Measurements from ENCODE around the gene CCDC160. TPM values are rescaled to one million over a fixed set of nuclear protein-coding genes. Genes with fewer than 3 reads are reported as not detected.

The CCDC160 gene
- total and polyA plus RNA-seq, 2 of the 8 experiments (the other 6 are each of a cell fraction or from before 2014, with no cell fraction given): 0.92 to 2.6 TPM

DNA sequence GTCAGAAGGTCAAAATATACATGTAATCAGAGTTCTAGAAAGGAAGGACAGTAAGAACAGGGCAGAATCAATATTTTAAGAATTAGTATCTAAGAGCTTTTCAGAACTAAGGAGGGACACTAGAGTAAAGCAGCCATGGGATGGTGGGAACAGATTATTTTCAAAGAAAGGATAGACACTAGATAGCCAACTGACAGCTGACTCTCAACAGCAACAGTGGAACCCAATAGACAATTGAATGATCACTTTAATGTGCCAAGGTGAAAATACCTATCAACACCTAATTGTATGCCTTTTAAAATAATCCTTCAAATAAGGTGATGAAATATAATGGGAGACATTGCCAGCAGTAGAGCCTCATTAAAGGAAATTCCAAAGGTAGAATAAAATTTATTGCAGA lies 26.5 kb upstream of the CCDC160 start:
- TF ChIP-seq KDM4A (IDR thresholded peaks at IDR 0.05; ENCODE audit: low read depth, low read length, severe bottlenecking) (no peak), TAF1 (IDR thresholded peaks at IDR 0.05; ENCODE audit: low read depth, low read length) (no peak), SIN3A (conservative IDR thresholded peaks at IDR 0.05 in 1 of 2, IDR thresholded peaks at IDR 0.05 in 1 of 2; ENCODE audit: low read depth in 1 of 2, low read length in 2 of 2) (no peak), HDAC2 (IDR thresholded peaks at IDR 0.05; ENCODE audit: borderline replicate concordance in 1 of 2, low read depth in 2 of 2, low read length in 2 of 2) (no peak), CREB1 (IDR thresholded peaks at IDR 0.05) (no peak), SP1 (IDR thresholded peaks at IDR 0.05; ENCODE audit: low read depth, low read length) (no peak), NRF1 (IDR thresholded peaks at IDR 0.05; ENCODE audit: low read depth, low read length) (no peak), CBX5 (IDR thresholded peaks at IDR 0.05; ENCODE audit: low read depth, low read length) (no peak)
- TF ChIP-seq, protein P1, sequence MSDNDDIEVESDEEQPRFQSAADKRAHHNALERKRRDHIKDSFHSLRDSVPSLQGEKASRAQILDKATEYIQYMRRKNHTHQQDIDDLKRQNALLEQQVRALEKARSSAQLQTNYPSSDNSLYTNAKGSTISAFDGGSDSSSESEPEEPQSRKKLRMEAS (IDR thresholded peaks at IDR 0.05): no peak
- no peak overlapping the region for H4K8ac ChIP-seq (ENCODE audit: extremely low read depth, insufficient read depth, low read length)
- H3K27me3 ChIP-seq (replicated peaks in 1 of 4; ENCODE audit: control insufficient read depth in 3 of 4, extremely low read depth in 1 of 4, insufficient read depth in 3 of 4, low read length in 3 of 4): no peaks in the 10 kb centered on the region
- H3K23me2 ChIP-seq (ENCODE audit: low read depth, low read length): no peaks in the 10 kb centered on the region
- H3K4me1 ChIP-seq (replicated peaks in 1 of 4; ENCODE audit: control insufficient read depth in 3 of 4, insufficient read depth in 4 of 4, low read length in 3 of 4): no peaks in the 10 kb centered on the region
- CTCF ChIA-PET (ENCODE audit: partially characterized antibody): interaction anchor here (0.8 kb wide), 1 partner anchor 48 kb away, joined by 4 read pairs; no protein-coding TSS in a partner anchor
- no peak overlapping the region for H2AFZ ChIP-seq (ENCODE audit: low read length)
- no peak overlapping the region for H3K4me2 ChIP-seq (ENCODE audit: insufficient read depth in 1 of 2, low read depth in 2 of 2, low read length in 2 of 2)
- H4K91ac ChIP-seq (replicated peaks; ENCODE audit: insufficient read length, low read length): no peak overlapping the region
- no peaks in the 10 kb centered on the region for H3K79me2 ChIP-seq (ENCODE audit: control insufficient read depth in 1 of 2, insufficient read depth in 2 of 2, low read length in 2 of 2)
- no peak overlapping the region for H2AK5ac ChIP-seq (ENCODE audit: low read depth, low read length)
- H2BK12ac ChIP-seq (ENCODE audit: low read depth, low read length): no peak overlapping the region
- no peak overlapping the region for H3K56ac ChIP-seq (replicated peaks; ENCODE audit: insufficient read length, low read depth, low read length)
- H3K4me3 ChIP-seq (ENCODE audit: extremely low read depth in 1 of 4, insufficient read depth in 2 of 4, low read depth in 3 of 4, low read length in 4 of 4): no peak overlapping the region
- no peaks in the 10 kb centered on the region for H4K20me1 ChIP-seq (replicated peaks in 1 of 2; ENCODE audit: control insufficient read depth in 1 of 2, insufficient read depth in 2 of 2, low read length in 2 of 2)
- H2BK5ac ChIP-seq (ENCODE audit: low read depth, low read length): no peak overlapping the region
- no peak overlapping the region for H4K5ac ChIP-seq (ENCODE audit: insufficient read length, low read depth, low read length)
- POLR2A ChIA-PET (ENCODE audit: partially characterized antibody): interaction anchor here (1.0 kb wide), 1 partner anchor 24 kb away, joined by 4 read pairs; no protein-coding TSS in a partner anchor
- H3K18ac ChIP-seq (ENCODE audit: extremely low read depth, low read length): no peak overlapping the region
- no peak overlapping the region for H2BK15ac ChIP-seq (ENCODE audit: low read length)
- FAIRE-seq (no peak), DNase-seq (ENCODE audit: low read depth in 1 of 2, low spot score in 2 of 2) (no peak)
- H2BK20ac ChIP-seq (ENCODE audit: low read length): no peak overlapping the region
- no peaks in the 10 kb centered on the region for H3K79me1 ChIP-seq (ENCODE audit: low read depth, low read length)
- no peak overlapping the region for H2BK120ac ChIP-seq (replicated peaks; ENCODE audit: low read depth, low read length)
- no peaks in the 10 kb centered on the region for H3K36me3 ChIP-seq (ENCODE audit: control insufficient read depth in 2 of 4, insufficient read depth in 4 of 4, low read length in 3 of 4)
- H3K23ac ChIP-seq (ENCODE audit: insufficient read length): no peak overlapping the region
- H3K9ac ChIP-seq (replicated peaks in 1 of 4; ENCODE audit: extremely low read depth in 1 of 4, low read depth in 3 of 4, low read length in 3 of 4): no peak overlapping the region
- no peak overlapping the region for H3K4ac ChIP-seq (replicated peaks; ENCODE audit: insufficient read length, low read depth, low read length)
- no peak overlapping the region for H3K14ac ChIP-seq (ENCODE audit: insufficient read length)
- H3K9me3 ChIP-seq (ENCODE audit: insufficient read depth in 2 of 2, low read depth in 1 of 2, low read length in 1 of 2): 0 out of 4 replicates have a peak, but pooled peaks cover 0 to 3% of the 10 kb centered on the region in 2 experiments
- no peak overlapping the region for H3K27ac ChIP-seq (ENCODE audit: low read depth, low read length)

Measured in H1 (cell line).